GM12878 (cell line): ENCODE results near the gene PPP1R12B. TPM values are rescaled to one million over a fixed set of nuclear protein-coding genes. Genes with fewer than 3 reads are reported as not detected.

ENCODE experiments used
- CREM ChIP-seq: IDR thresholded peaks from 2 replicates; pipeline ENCODE4 v1.6.1; 2014; ENCODE audit warnings: antibody characterized with exemption, low read depth
- ETV6 ChIP-seq, 2 experiments: fragments of 450-650 bp in 1 of 2; IDR thresholded peaks in 1 of 2; conservative IDR thresholded peaks in 1 of 2; 2 replicates each; pipeline ENCODE4 v1.6.1; 2014; ENCODE audit warnings: antibody characterized with exemption in 1 of 2, borderline replicate concordance in 1 of 2, low read depth in 1 of 2, mild to moderate bottlenecking in 1 of 2, moderate library complexity in 1 of 2
- MEF2B ChIP-seq: fragments of 450-650 bp; IDR thresholded peaks from 2 replicates; pipeline ENCODE4 v1.6.1; 2018; ENCODE audit warnings: mild to moderate bottlenecking, moderate library complexity; ENCODE audit not compliant: partially characterized antibody, poor library complexity, severe bottlenecking
- MTA2 ChIP-seq: fragments of 450-650 bp; IDR thresholded peaks from 2 replicates; pipeline ENCODE4 v1.6.1; 2016; ENCODE audit warnings: low read depth, mild to moderate bottlenecking, moderate library complexity
- RAD51 ChIP-seq: fragments of 450-650 bp; IDR thresholded peaks from 2 replicates; pipeline ENCODE4 v1.6.1; 2016; ENCODE audit warnings: moderate library complexity, mild to moderate bottlenecking, inconsistent platforms
- SMAD1 ChIP-seq: fragments of 450-650 bp; IDR thresholded peaks from 2 replicates; pipeline ENCODE4 v1.6.1; 2018; ENCODE audit warnings: mild to moderate bottlenecking, low read depth; ENCODE audit not compliant: partially characterized antibody
- TCF3 ChIP-seq: IDR thresholded peaks from 2 replicates; pipeline ENCODE4 v1.6.1; 2012; ENCODE audit warnings: low read depth, mild to moderate bottlenecking, low read length, borderline replicate concordance; ENCODE audit not compliant: insufficient read depth
- YBX1 ChIP-seq: fragments of 450-650 bp; IDR thresholded peaks from 2 replicates; pipeline ENCODE4 v1.6.1; 2016; ENCODE audit warnings: antibody characterized with exemption
- ZNF592 ChIP-seq: fragments of 450-650 bp; IDR thresholded peaks from 2 replicates; pipeline ENCODE4 v1.6.1; 2017; ENCODE audit warnings: mild to moderate bottlenecking, moderate library complexity
- ZNF622 ChIP-seq: fragments of 450-650 bp; IDR thresholded peaks from 2 replicates; pipeline ENCODE4 v1.6.1; 2017; ENCODE audit warnings: mild to moderate bottlenecking, inconsistent platforms
- polyA plus RNA-seq, 11 experiments: library from polyadenylated mRNA; depleted of rRNA in 4 of 11; unstranded in 6 of 11; stranded (reverse) in 5 of 11; fragments of >200 nt; fragmentation: Nextera tagmentation in 4 of 11; fragmentation: Illumina TruSeq in 1 of 11; extraction: Ambion mirVana in 4 of 11; extraction: Trizol in 1 of 11; gene quantifications; 1 replicate in 1 of 11; 2 replicates in 10 of 11; pipeline versions ENCODE4 v1.2.1 to v1.2.3, GENCODE V29; 2011 to 2016; ENCODE audit warnings: inconsistent platforms in 2 of 11, missing spikeins in 2 of 11, low read depth in 1 of 11
- total RNA-seq, 4 experiments: library from RNA; depleted of rRNA in 3 of 4; stranded (reverse); fragments of >200 nt in 3 of 4; fragmentation: Illumina TruSeq in 1 of 4; extraction: Trizol in 1 of 4; gene quantifications; 2 replicates each; pipeline versions ENCODE4 v1.2.1 to v1.2.3, GENCODE V29; 2013 to 2021

Gene PPP1R12B
- total and polyA plus RNA-seq, 10 of the 15 experiments (the other 5 are each of a cell fraction or from before 2014, with no cell fraction given): 0.29 to 9.4 (median 4.7) TPM

DNA sequence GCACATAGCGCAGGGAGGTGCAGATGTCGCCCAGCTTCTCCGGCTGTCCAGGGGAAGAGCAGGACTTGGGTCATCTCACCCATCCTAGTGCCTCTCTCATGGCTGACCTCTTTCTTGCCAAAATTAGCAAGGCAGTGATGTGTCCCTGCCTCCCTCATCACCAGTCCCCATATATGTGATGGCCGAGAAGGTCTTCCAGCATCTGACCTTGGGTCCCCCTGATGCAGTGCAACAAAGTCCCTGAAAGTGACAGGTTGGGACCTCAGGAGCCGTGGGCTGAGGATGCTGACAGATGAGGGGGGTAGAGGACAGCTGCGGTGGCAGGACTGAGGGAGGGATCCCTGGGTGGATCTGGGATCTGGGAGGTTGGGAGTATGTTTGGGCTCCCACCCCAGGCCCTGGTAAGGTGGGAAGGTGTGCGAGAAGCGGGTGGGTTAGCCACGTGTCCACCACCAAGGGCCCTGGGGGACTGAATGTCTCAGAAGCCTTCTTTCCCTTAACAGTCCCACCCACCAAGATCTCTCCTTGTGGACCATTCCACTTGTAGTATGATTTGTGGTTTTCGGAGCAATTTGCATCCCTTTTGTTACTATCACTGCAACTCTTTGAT is 252.0 kb downstream of the PPP1R12B start (continued):
- TF ChIP-seq ZNF592: no peak
- no peak for TF ChIP-seq ETV6 (conservative IDR thresholded peaks at IDR 0.05 in 1 of 2, IDR thresholded peaks at IDR 0.05 in 1 of 2; ENCODE audit: borderline replicate concordance in 1 of 2, low read depth in 1 of 2)
- no peak for TF ChIP-seq CREM
- no peak for TF ChIP-seq RAD51
- no peak for TF ChIP-seq SMAD1
- no peak for TF ChIP-seq MTA2
- no peak for TF ChIP-seq ZNF622
- no peak for TF ChIP-seq MEF2B
- no peak for TF ChIP-seq TCF3
- no peak for TF ChIP-seq YBX1
